Measurements from ENCODE around the gene MAMDC4. TPM values are rescaled to one million over a fixed set of nuclear protein-coding genes. Genes with fewer than 3 reads are reported as not detected.

The MAMDC4 gene
- total and polyA plus RNA-seq, 2 of the 13 experiments (the other 11 are each of a cell fraction or from before 2014, with no cell fraction given): 6.0 to 6.8 TPM

DNA sequence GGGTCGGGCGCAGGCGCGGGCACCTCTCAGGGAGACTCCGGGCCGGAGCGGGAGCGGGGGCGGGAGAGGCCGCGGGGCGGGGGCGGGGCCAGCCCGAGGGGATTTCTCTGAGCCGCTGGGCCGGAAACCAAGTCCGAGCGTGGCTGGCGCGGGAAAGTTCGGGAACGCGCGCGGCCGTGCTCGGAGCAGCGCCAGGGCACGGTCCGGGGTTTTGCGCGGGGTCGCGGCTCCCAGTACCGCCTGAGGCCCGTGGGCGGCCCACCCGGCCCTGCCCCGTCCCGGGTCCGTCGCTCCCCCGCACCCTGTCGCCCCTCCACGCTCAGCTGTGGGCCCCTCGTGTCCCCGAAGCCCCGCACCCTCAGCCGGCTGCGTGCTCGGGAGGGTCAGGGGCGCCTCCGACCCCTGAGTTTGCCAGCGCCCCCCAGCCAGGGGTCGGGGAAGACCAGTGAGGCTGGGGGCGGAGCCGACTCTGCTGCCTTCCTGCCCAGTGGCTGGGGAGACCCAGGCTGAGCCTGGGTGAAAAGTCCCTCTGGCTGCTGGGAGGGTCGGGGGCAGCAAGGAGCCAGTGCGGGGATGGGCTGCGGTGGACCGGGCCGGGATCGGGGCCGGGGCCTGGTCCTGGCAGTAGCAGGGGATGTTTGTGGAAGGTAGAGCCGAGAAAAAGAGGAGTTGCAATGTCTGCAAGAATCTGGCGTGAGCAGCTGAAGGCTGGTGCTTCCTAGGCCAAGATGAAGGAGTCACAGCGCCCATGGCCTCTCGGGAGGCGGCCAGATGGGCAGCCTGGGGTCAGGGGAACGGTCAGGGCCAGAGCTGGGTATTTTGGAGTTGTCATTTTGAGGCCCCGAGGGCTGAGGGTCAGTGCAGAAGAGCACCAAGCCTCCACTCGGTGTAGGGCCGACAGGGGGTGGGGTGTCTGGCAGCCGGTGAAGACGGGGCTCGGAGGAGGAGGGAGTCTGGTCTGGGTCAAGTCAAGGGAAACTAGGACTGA lies 34.8 kb downstream of the MAMDC4 start (continued):
- TF ChIP-seq RCOR2 (CRISPR knock-in tag; IDR thresholded peaks at IDR 0.05) (no peak), FOXM1 (CRISPR knock-in tag; IDR thresholded peaks at IDR 0.05) (no peak), ZNF589 (CRISPR knock-in tag; conservative IDR thresholded peaks at IDR 0.05) (0 out of 2 replicates have a peak, but pooled peaks have one; percentile 34), ZNF326 (CRISPR knock-in tag; IDR thresholded peaks at IDR 0.05; ENCODE audit: borderline replicate concordance) (no peak), BCL6 (CRISPR knock-in tag; IDR thresholded peaks at IDR 0.05) (peak; percentile 14; the same call in 1 of the 2 replicates), ELF1 (CRISPR knock-in tag; IDR thresholded peaks at IDR 0.05) (no peak), ZNF75D (CRISPR knock-in tag; IDR thresholded peaks at IDR 0.05; ENCODE audit: borderline replicate concordance) (no peak), ZNF790 (CRISPR knock-in tag; IDR thresholded peaks at IDR 0.05; ENCODE audit: borderline replicate concordance) (no peak), RELA (CRISPR knock-in tag; IDR thresholded peaks at IDR 0.05) (no peak), HNRNPH1 (optimal IDR thresholded peaks at IDR 0.05; ENCODE audit: low read depth, low read length) (no peak), FIP1L1 (IDR thresholded peaks at IDR 0.05; ENCODE audit: borderline replicate concordance, insufficient read depth, low read depth, low read length) (no peak), TMF1 (CRISPR knock-in tag; IDR thresholded peaks at IDR 0.05; ENCODE audit: low read depth) (no peak; the same call in 1 of the 2 replicates), ATF7-NPFF (CRISPR knock-in tag; IDR thresholded peaks at IDR 0.05; ENCODE audit: low read depth) (no peak; the same call in 1 of the 2 replicates), ELF4 (CRISPR knock-in tag; IDR thresholded peaks at IDR 0.05; ENCODE audit: borderline replicate concordance) (no peak), ZBTB20 (CRISPR knock-in tag; IDR thresholded peaks at IDR 0.05; ENCODE audit: borderline replicate concordance, low read depth) (no peak), ZNF549 (CRISPR knock-in tag; IDR thresholded peaks at IDR 0.05) (no peak), SMARCC2 (IDR thresholded peaks at IDR 0.05) (no peak), ZNF569 (CRISPR knock-in tag; IDR thresholded peaks at IDR 0.05; ENCODE audit: borderline replicate concordance) (no peak), SUZ12 (IDR thresholded peaks at IDR 0.05; ENCODE audit: low read depth, low read length) (no peak), ZNF34 (CRISPR knock-in tag; IDR thresholded peaks at IDR 0.05; ENCODE audit: borderline replicate concordance) (no peak), MAZ (IDR thresholded peaks at IDR 0.05; ENCODE audit: borderline replicate concordance, low read depth, low read length) (no peak), MAZ (CRISPR knock-in tag; IDR thresholded peaks at IDR 0.05; ENCODE audit: low read depth) (peak; percentile 71; the same call in 1 of the 2 replicates), HOXD1 (CRISPR knock-in tag; IDR thresholded peaks at IDR 0.05) (peak; percentile 54; the same call in 1 of the 2 replicates)
- TF ChIP-seq, protein P1, sequence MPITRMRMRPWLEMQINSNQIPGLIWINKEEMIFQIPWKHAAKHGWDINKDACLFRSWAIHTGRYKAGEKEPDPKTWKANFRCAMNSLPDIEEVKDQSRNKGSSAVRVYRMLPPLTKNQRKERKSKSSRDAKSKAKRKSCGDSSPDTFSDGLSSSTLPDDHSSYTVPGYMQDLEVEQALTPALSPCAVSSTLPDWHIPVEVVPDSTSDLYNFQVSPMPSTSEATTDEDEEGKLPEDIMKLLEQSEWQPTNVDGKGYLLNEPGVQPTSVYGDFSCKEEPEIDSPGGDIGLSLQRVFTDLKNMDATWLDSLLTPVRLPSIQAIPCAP (CRISPR knock-in tag; IDR thresholded peaks at IDR 0.05; ENCODE audit: low read depth): no peak
- TF ChIP-seq, protein P2, sequence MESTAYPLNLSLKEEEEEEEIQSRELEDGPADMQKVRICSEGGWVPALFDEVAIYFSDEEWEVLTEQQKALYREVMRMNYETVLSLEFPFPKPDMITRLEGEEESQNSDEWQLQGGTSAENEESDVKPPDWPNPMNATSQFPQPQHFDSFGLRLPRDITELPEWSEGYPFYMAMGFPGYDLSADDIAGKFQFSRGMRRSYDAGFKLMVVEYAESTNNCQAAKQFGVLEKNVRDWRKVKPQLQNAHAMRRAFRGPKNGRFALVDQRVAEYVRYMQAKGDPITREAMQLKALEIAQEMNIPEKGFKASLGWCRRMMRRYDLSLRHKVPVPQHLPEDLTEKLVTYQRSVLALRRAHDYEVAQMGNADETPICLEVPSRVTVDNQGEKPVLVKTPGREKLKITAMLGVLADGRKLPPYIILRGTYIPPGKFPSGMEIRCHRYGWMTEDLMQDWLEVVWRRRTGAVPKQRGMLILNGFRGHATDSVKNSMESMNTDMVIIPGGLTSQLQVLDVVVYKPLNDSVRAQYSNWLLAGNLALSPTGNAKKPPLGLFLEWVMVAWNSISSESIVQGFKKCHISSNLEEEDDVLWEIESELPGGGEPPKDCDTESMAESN (CRISPR knock-in tag; conservative IDR thresholded peaks at IDR 0.05): no peak
- TF ChIP-seq, protein P3, sequence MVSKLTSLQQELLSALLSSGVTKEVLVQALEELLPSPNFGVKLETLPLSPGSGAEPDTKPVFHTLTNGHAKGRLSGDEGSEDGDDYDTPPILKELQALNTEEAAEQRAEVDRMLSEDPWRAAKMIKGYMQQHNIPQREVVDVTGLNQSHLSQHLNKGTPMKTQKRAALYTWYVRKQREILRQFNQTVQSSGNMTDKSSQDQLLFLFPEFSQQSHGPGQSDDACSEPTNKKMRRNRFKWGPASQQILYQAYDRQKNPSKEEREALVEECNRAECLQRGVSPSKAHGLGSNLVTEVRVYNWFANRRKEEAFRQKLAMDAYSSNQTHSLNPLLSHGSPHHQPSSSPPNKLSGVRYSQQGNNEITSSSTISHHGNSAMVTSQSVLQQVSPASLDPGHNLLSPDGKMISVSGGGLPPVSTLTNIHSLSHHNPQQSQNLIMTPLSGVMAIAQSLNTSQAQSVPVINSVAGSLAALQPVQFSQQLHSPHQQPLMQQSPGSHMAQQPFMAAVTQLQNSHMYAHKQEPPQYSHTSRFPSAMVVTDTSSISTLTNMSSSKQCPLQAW (CRISPR knock-in tag; IDR thresholded peaks at IDR 0.05): peak; percentile 70; the same call in 1 of the 2 replicates
